Transverse colon (tissue), 4 donors: ENCODE data around the gene ATP11A. TPM values are rescaled to one million over a fixed set of nuclear protein-coding genes. Genes with fewer than 3 reads are reported as not detected.

Source experiments
- DNase-seq: peaks from one replicate; pipeline ENCODE4 v3.0.0-alpha.2; 2019
- H3K27ac ChIP-seq, 4 donors: fragments of 200-600 bp; sonication (generic); 2 replicates each; pipeline ENCODE4 v1.5.1; 2016 to 2018; ENCODE audit warnings: inconsistent platforms in 4 of 4
- H3K27me3 ChIP-seq: fragments of 200-600 bp; sonication (generic); 2 replicates; pipeline ENCODE4 v1.5.1; 2017; ENCODE audit warnings: inconsistent platforms
- H3K36me3 ChIP-seq, 4 donors: fragments of 200-600 bp; sonication (generic); 2 replicates each; pipeline ENCODE4 v1.5.1; 2017 to 2019; ENCODE audit warnings: inconsistent platforms in 4 of 4
- H3K4me1 ChIP-seq, 4 donors: fragments of 200-600 bp; sonication (generic); 2 replicates each; pipeline ENCODE4 v1.5.1; 2017 to 2020; ENCODE audit warnings: inconsistent platforms in 4 of 4
- H3K4me3 ChIP-seq, 4 donors: fragments of 200-600 bp; sonication (generic); 1 replicate in 1 of 4; 2 replicates in 3 of 4; pipeline versions ENCODE4 v1.5.1 to v1.6.1; 2017 to 2019; ENCODE audit warnings: inconsistent platforms in 4 of 4
- H3K9me3 ChIP-seq, 2 donors: fragments of 200-600 bp; sonication (generic); 2 replicates each; pipeline ENCODE4 v1.5.1; 2017 to 2019; ENCODE audit warnings: inconsistent platforms in 2 of 2
- CTCF ChIP-seq, 5 experiments: fragments of 200-600 bp in 3 of 5; fragments of 450-650 bp in 2 of 5; sonication (generic) in 3 of 5; IDR thresholded peaks; 1 replicate in 2 of 5; 2 replicates in 3 of 5; pipeline ENCODE4 v1.5.1; 2016 to 2017; ENCODE audit warnings: antibody characterized with exemption in 5 of 5, inconsistent platforms in 3 of 5, mild to moderate bottlenecking in 2 of 5, moderate library complexity in 1 of 5
- EP300 ChIP-seq: sonication (generic); formaldehyde crosslinking; IDR thresholded peaks from one replicate; pipeline ENCODE4 v1.6.1; 2017; ENCODE audit warnings: antibody characterized with exemption, low read depth
- POLR2A ChIP-seq: fragments of 450-650 bp; IDR thresholded peaks from one replicate; pipeline ENCODE4 v1.6.1; 2016; ENCODE audit warnings: antibody characterized with exemption, mild to moderate bottlenecking, moderate library complexity
- POLR2AphosphoS5 ChIP-seq, 3 donors: sonication (generic); formaldehyde crosslinking; IDR thresholded peaks; one replicate each; pipeline ENCODE4 v1.6.1; 2016; ENCODE audit warnings: antibody characterized with exemption in 3 of 3
- WGBS, 2 donors: methylation state at CpG; one replicate each; pipeline ENCODE4 v1.1.5; 2018; ENCODE audit warnings: low coverage in 1 of 2; 5-methylcytosine and 5-hydroxymethylcytosine counted together
- in situ Hi-C, 4 donors: fragments of 200-750 bp; cut with MboI; loops; one replicate each; pipeline versions ENCODE4 v1.15.0 to v1.15.1; 2017; ENCODE audit warnings: low sequenced_read_pairs in 3 of 4, low pct_ligation_motif_present in 1 of 4, low pct_unique_long_range_greater_than_20kb in 1 of 4
- intact Hi-C: fragments of 100-400 bp; cut with DNase I; formaldehyde crosslinking; loops from one replicate; pipeline ENCODE4 v1.15.1; 2023; ENCODE audit warnings: low total_unique reads
- total RNA-seq, 4 donors: library from RNA; depleted of rRNA; stranded (reverse); fragments of >200 nt; gene quantifications; one replicate each; pipeline ENCODE4 v1.1.0, GENCODE V29; 2016

Gene ATP11A
- total RNA-seq, 4 donors from 2014 or later, result 10.2 to 17.5 (median 13.3) TPM

- in situ Hi-C loops, result no loop called here
- no peak overlapping the region for H3K27ac ChIP-seq
- intact Hi-C loops, result no loop called here
- H3K4me3 ChIP-seq, result no peak overlapping the region
- no peaks in the 10 kb centered on the region for H3K27me3 ChIP-seq
- WGBS, 2 donors, result 51 to 73% methylated on average over 11 to 24 of the region's 24 CpGs
- DNase-seq, result no peak
- H3K36me3 ChIP-seq, result no peaks in the 10 kb centered on the region
- H3K4me1 ChIP-seq, result peaks cover 0 to 6% (median 3%) of the 10 kb centered on the region in 4 donors
- no peaks in the 10 kb centered on the region for H3K9me3 ChIP-seq
- no peak for TF ChIP-seq POLR2A
- TF ChIP-seq POLR2AphosphoS5 (IDR thresholded peaks at IDR 0.05), result no peak
- TF ChIP-seq CTCF (IDR thresholded peaks at IDR 0.05), result no peak
- no peak for TF ChIP-seq EP300
These were observed 63.1 kb downstream of the ATP11A start for GRCh38 chr13:112752711-112753541.

GRCh38 chr13:112753833-112754232 is 64.0 kb downstream of the ATP11A start:
- in situ Hi-C loops (no loop called here), intact Hi-C loops (no loop called here)
- DNase-seq, result no peak
- Histone ChIP-seq H3K4me3 (no peak overlapping the region), H3K27ac (no peak overlapping the region), H3K9me3 (no peaks in the 10 kb centered on the region), H3K4me1 (peaks cover 0 to 6% (median 3%) of the 10 kb centered on the region in 4 donors), H3K36me3 (no peaks in the 10 kb centered on the region), H3K27me3 (no peaks in the 10 kb centered on the region)
- no peak for TF ChIP-seq EP300
- TF ChIP-seq POLR2A, result no peak
- no peak for TF ChIP-seq POLR2AphosphoS5 (IDR thresholded peaks at IDR 0.05)
- TF ChIP-seq CTCF (IDR thresholded peaks at IDR 0.05), result no peak
- 88 to 90% methylated on average over 6 to 16 of the region's 16 CpGs for WGBS, 2 donors

GRCh38 chr13:112754281-112755025 is 64.6 kb downstream of the ATP11A start:
- Histone ChIP-seq H3K36me3 (no peaks in the 10 kb centered on the region), H3K27me3 (no peaks in the 10 kb centered on the region), H3K4me3 (no peak overlapping the region), H3K9me3 (no peaks in the 10 kb centered on the region), H3K27ac (no peak overlapping the region), H3K4me1 (peaks cover 0 to 6% (median 3%) of the 10 kb centered on the region in 4 donors)
- TF ChIP-seq POLR2A (no peak), CTCF (IDR thresholded peaks at IDR 0.05) (no peak), POLR2AphosphoS5 (IDR thresholded peaks at IDR 0.05) (no peak), EP300 (no peak)
- intact Hi-C loops, result no loop called here
- DNase-seq, result no peak
- in situ Hi-C loops, result no loop called here
- 93 to 97% methylated on average over 10 to 24 of the region's 29 CpGs for WGBS, 2 donors

GRCh38 chr13:112755331-112755730 is 65.5 kb downstream of the ATP11A start:
- in situ Hi-C loops, result no loop called here
- Histone ChIP-seq H3K27me3 (no peaks in the 10 kb centered on the region), H3K36me3 (no peaks in the 10 kb centered on the region), H3K9me3 (no peaks in the 10 kb centered on the region), H3K27ac (no peak overlapping the region), H3K4me1 (peaks cover 0 to 6% (median 3%) of the 10 kb centered on the region in 4 donors), H3K4me3 (no peak overlapping the region)
- DNase-seq, result no peak
- TF ChIP-seq POLR2A (no peak), CTCF (IDR thresholded peaks at IDR 0.05) (no peak), EP300 (no peak), POLR2AphosphoS5 (IDR thresholded peaks at IDR 0.05) (no peak)
- 91% methylated on average over 15 of the region's 15 CpGs; no CpG with 5 or more reads in 1 of the 2 donors for WGBS, 2 donors
- intact Hi-C loops, result no loop called here
